Epithelial cell of proximal tubule (primary cell): ENCODE results near the gene TFB1M. TPM values are rescaled to one million over a fixed set of nuclear protein-coding genes. Genes with fewer than 3 reads are reported as not detected.

Source experiments
- DNase-seq: peaks from one replicate; pipeline ENCODE4 v3.0.0-alpha.2; 2011; ENCODE audit warnings: low read depth
- H3K4me3 ChIP-seq: 2 replicates; pipeline ENCODE4 v1.5.1; 2011; ENCODE audit warnings: low read depth, mild to moderate bottlenecking, low read length
- CTCF ChIP-seq: conservative IDR thresholded peaks from 2 replicates; pipeline ENCODE4 v1.5.1; 2012; ENCODE audit warnings: low read depth, mild to moderate bottlenecking, low read length
- total RNA-seq: library from RNA; depleted of rRNA; stranded (reverse); fragments of >200 nt; gene quantifications from 2 replicates; pipeline ENCODE4 v1.2.3, GENCODE V29; 2015

Gene TFB1M
- total RNA-seq, 1 donor from 2014 or later, result 19.3 TPM

DNA sequence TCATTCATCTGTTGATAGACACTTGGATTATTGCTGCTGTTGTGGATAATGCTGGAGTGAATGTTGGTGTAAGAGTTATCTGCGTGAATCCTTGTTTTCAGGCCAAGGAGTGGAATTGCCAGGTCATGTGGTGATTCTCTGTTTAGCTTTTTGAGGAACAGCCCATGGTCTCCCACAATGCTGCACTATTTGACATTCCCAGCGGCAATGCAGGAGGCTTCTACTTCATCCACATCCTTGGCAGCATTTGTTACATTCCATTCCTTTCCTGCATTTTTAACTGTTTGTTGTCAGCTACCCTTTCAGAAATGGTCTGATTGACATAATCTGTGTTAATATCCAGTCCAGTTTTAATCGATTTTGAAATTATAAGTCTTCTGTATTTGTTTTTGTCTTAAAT is 102.2 kb downstream of the TFB1M start:
- no peak for DNase-seq
- TF ChIP-seq CTCF, result no peak
- no peak overlapping the region for H3K4me3 ChIP-seq

- TF ChIP-seq CTCF, result no peak
- no peak overlapping the region for H3K4me3 ChIP-seq
- no peak for DNase-seq
Observed at GRCh38 chr6:155207223-155207622, 107.1 kb downstream of the TFB1M start.

Other genes with a start within 250 kb of the TFB1M start
- not detected in 2 replicates for gene CLDN20, start 50.5 kb downstream of the TFB1M start, total RNA-seq
- gene NOX3, start 141.4 kb upstream of the TFB1M start, total RNA-seq, result 0.07 TPM in 1 of 2 replicates, not detected in the other